ENCODE measurements around the gene MNT.
A peak's percentile ranks its signal among the peaks of the same experiment; 100 is the strongest.
"Not testable (repeated sequence)": the region's sequence is repeated elsewhere in the genome, so short reads cannot be mapped to it uniquely, and the experiment has no call there.

The MNT gene, protein sequence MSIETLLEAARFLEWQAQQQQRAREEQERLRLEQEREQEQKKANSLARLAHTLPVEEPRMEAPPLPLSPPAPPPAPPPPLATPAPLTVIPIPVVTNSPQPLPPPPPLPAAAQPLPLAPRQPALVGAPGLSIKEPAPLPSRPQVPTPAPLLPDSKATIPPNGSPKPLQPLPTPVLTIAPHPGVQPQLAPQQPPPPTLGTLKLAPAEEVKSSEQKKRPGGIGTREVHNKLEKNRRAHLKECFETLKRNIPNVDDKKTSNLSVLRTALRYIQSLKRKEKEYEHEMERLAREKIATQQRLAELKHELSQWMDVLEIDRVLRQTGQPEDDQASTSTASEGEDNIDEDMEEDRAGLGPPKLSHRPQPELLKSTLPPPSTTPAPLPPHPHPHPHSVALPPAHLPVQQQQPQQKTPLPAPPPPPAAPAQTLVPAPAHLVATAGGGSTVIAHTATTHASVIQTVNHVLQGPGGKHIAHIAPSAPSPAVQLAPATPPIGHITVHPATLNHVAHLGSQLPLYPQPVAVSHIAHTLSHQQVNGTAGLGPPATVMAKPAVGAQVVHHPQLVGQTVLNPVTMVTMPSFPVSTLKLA

DNA sequence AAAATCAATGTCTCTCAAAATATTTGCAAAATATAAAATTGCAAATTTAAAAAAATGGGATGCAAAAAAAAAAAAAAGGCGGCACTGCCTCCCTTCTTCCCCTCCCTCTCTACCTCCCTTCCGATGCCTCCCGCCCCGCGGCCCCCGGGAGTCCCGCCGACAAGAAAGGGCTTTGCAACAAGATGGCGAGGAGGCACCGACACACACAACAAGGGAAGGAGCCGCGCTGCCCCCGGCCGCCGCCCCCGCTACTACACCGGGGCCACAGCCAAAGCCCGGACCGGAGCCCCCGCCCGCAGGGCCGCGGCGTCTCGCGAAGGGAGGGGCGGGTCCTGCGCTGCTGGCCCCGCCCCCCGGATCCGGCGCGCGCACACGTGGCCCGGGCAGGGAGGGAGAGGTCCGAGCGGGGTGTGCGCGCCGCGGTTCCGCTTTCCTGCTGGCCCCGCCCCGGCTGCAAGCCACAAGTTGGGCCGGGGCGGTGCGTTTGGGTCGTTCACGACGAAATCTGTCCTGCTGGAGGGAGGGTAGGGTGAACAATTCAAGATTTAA lies at the start of gene MNT:
TSS of gene MNT (minus strand) at position 184 of the 549 bp plus-strand sequence. CDS start 348 bp downstream, outside the sequence.
- H3K4me3 ChIP-seq (ENCODE audit: control insufficient read depth, low read depth, low read length): peak within 1 kb of the TSS; percentile 89
- peak; percentile 90 for DNase-seq (ENCODE audit: low read depth)
- TF ChIP-seq, protein P1, sequence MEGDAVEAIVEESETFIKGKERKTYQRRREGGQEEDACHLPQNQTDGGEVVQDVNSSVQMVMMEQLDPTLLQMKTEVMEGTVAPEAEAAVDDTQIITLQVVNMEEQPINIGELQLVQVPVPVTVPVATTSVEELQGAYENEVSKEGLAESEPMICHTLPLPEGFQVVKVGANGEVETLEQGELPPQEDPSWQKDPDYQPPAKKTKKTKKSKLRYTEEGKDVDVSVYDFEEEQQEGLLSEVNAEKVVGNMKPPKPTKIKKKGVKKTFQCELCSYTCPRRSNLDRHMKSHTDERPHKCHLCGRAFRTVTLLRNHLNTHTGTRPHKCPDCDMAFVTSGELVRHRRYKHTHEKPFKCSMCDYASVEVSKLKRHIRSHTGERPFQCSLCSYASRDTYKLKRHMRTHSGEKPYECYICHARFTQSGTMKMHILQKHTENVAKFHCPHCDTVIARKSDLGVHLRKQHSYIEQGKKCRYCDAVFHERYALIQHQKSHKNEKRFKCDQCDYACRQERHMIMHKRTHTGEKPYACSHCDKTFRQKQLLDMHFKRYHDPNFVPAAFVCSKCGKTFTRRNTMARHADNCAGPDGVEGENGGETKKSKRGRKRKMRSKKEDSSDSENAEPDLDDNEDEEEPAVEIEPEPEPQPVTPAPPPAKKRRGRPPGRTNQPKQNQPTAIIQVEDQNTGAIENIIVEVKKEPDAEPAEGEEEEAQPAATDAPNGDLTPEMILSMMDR (conservative IDR thresholded peaks at IDR 0.05; ENCODE audit: control insufficient read depth, insufficient read depth, low read depth, low read length): no peak

DNA sequence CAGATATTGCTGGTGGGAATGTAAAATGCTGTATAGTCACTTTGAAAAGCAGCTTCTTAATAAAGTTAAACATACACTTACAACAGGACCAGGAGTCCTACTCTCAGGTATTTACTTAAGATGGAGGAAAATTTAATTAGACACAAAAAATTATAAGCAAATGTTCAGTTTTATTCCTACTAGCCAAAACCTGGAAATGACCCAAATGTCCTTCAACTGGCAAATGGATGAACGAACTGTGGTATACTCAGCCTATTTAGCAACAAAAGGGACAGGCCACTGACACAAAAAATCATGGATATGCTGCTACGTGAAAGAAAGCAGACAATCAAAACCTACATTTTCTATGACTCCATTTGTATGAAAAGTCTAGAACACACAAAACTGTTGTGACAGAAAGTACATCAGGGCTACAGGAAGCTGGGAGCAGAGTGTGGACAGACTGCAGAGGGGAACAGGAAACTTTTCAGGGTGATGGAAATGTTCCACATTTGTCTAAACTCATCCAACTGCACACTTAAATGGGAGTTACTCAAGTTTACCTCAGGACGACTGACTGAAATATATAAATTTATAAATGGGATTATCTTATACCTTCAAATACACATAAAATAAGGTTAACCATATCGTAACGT lies 49.3 kb upstream of the MNT start:
- TF ChIP-seq, protein P1 (conservative IDR thresholded peaks at IDR 0.05; ENCODE audit: control insufficient read depth, insufficient read depth, low read depth, low read length): no peak
- H3K4me3 ChIP-seq (ENCODE audit: control insufficient read depth, low read depth, low read length): no peak overlapping the region
- no peak for DNase-seq (ENCODE audit: low read depth)

DNA sequence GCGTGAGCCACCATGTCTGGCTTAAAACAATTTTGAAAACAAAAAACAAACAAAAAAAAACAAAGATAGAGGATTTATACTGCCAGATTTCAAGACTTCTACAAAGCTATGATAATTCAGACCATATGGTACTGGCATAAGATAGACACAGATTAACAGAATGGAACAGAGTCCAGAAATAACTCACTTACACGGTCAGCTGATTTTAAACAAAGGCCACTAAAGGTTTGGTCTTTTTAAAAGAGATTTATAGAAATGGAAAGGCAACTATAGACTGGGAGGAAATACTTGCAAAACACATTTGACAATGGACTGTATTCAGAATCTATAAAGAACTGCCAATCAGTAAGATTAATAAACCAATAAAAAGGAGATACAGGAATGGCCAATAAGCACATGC lies 48.6 kb upstream of the MNT start:
- DNase-seq (ENCODE audit: low read depth): peak; percentile 51
- TF ChIP-seq, protein P1 (conservative IDR thresholded peaks at IDR 0.05; ENCODE audit: control insufficient read depth, insufficient read depth, low read depth, low read length): no peak
- H3K4me3 ChIP-seq (ENCODE audit: control insufficient read depth, low read depth, low read length): no peak overlapping the region

DNA sequence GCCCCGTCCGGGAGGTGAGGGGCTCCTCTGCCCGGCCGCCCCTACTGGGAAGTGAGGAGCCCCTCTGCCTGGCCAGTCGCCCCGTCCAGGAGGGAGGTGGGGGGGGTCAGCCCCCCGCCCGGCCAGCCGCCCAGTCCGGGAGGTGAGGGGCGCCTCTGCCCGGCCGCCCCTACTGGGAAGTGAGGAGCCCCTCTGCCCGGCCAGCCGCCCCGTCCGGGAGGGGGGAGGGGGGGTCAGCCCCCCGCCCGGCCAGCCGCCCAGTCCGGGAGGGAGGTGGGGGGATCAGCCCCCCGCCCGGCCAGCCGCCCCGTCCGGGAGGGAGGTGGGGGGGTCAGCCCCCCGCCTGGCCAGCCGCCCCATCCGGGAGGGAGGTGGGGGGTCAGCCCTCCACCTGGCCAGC lies 46.6 kb upstream of the MNT start:
- H3K4me3 ChIP-seq (ENCODE audit: control insufficient read depth, low read depth, low read length); DNase-seq (ENCODE audit: low read depth): not testable (repeated sequence)

DNA sequence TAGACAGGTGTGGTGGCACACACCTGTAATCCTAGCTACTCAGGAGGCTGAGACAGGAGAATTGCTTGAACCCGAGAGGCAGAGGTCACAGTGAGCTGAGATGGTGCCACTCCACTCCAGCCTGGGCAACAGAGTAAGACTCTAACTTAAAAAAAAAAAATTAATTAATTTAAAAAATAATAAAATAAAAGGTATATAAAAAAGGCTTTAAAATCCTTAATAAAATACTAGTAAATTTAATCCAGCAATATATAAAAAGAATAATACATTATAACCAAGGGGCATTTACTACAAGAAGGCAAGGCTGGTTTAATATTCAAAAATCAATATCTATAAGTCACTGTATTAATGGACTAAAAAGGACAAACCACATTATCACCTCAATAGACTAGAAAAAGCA lies 44.8 kb upstream of the MNT start:
- DNase-seq (ENCODE audit: low read depth): no peak
- H3K4me3 ChIP-seq (ENCODE audit: control insufficient read depth, low read depth, low read length): no peak overlapping the region
- TF ChIP-seq, protein P1 (conservative IDR thresholded peaks at IDR 0.05; ENCODE audit: control insufficient read depth, insufficient read depth, low read depth, low read length): no peak

DNA sequence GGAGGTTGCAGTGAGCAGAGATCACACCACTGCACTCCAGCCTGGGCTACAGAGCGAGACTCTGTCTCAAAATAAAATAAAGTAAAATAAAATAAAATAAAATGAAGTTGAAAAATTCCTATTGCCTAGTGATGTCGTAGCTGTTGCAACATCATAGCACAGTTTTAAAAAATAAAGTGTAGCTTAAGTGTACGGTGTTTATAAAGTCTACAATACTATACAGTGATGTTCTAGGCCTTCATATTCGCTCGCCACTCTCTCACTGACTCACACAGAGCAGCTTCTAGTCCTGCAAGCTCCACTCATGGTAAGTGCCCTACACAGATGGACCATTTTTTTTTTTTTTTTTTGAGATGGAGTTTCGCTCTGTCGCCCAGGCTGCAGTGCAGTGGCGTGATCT lies 43.5 kb upstream of the MNT start:
- TF ChIP-seq, protein P1 (conservative IDR thresholded peaks at IDR 0.05; ENCODE audit: control insufficient read depth, insufficient read depth, low read depth, low read length): no peak
- peak; percentile 19 for DNase-seq (ENCODE audit: low read depth)
- no peak overlapping the region for H3K4me3 ChIP-seq (ENCODE audit: control insufficient read depth, low read depth, low read length)

DNA sequence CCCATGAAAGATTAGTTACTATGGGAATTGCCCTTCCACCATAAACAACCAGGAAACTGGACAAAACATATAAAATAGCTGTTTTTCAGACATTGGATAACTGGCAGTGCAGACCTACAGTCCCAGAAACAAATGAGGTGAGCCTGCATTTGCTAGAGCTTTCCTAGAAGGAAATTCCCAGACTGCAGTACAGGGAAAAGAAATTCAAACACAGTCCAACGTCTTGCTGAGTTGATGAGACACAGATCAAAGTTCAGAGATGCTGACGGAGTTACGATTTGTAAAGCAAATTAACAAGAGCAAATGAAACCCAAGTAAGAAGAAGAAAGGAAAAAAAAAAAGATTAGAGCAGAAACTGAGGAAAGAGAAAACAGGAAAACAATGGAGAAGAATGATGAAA lies 41.3 kb upstream of the MNT start:
- TF ChIP-seq, protein P1 (conservative IDR thresholded peaks at IDR 0.05; ENCODE audit: control insufficient read depth, insufficient read depth, low read depth, low read length): no peak
- DNase-seq (ENCODE audit: low read depth): peak; percentile 47
- H3K4me3 ChIP-seq (ENCODE audit: control insufficient read depth, low read depth, low read length): no peak overlapping the region
